NB4 (cell line): Measurements from ENCODE around the gene SMYD3.

Experiments
- DNase-seq: peaks from one replicate; pipeline ENCODE4 v3.0.0; 2010; ENCODE audit warnings: low read depth
- H3K4me3 ChIP-seq: one replicate; pipeline ENCODE4 v1.5.1; 2011; ENCODE audit warnings: mild to moderate bottlenecking, low read depth, low read length, moderate library complexity
- CTCF ChIP-seq: IDR thresholded peaks from one replicate; pipeline ENCODE4 v1.5.1; 2012; ENCODE audit warnings: low read depth, low read length
- MAX ChIP-seq: IDR thresholded peaks from 2 replicates; pipeline ENCODE4 v1.6.1; 2011; ENCODE audit warnings: low read depth, low read length
- MYC ChIP-seq: IDR thresholded peaks from 2 replicates; pipeline ENCODE4 v1.6.1; 2011; ENCODE audit warnings: low read depth, low read length
- POLR2A ChIP-seq: IDR thresholded peaks from 2 replicates; pipeline ENCODE4 v1.6.1; 2011; ENCODE audit warnings: mild to moderate bottlenecking; ENCODE audit not compliant: insufficient read length; ENCODE audit errors: extremely low read depth

SMYD3 gene

GRCh38 chr1:246497331-246497915 lies 9.7 kb downstream of the SMYD3 start:
- TF ChIP-seq MAX (no peak), CTCF (peak; percentile 56)
- H3K4me3 ChIP-seq: no peak overlapping the region
- peak; percentile 78 for DNase-seq

- peak; percentile 51; the same call in 1 of the 2 replicates for TF ChIP-seq MAX
- no peak for TF ChIP-seq POLR2A
- TF ChIP-seq CTCF: peak; percentile 79
- no peak for TF ChIP-seq MYC
- no peak overlapping the region for H3K4me3 ChIP-seq
- DNase-seq: peak; percentile 70
These were observed 14.4 kb downstream of the SMYD3 start for GRCh38 chr1:246492611-246493245.

- no peak for DNase-seq
- no peak overlapping the region for H3K4me3 ChIP-seq
- no peak for TF ChIP-seq MAX
- no peak for TF ChIP-seq POLR2A
- TF ChIP-seq CTCF: no peak
- no peak for TF ChIP-seq MYC
These were observed 15.5 kb downstream of the SMYD3 start for GRCh38 chr1:246491551-246492053.

- DNase-seq: no peak
- no peak overlapping the region for H3K4me3 ChIP-seq
- TF ChIP-seq CTCF (no peak), MYC (no peak), MAX (no peak), POLR2A (no peak)
These were observed 18.4 kb downstream of the SMYD3 start for GRCh38 chr1:246488674-246489073.

GRCh38 chr1:246483569-246483933 lies 23.5 kb downstream of the SMYD3 start:
- H3K4me3 ChIP-seq: no peak overlapping the region
- no peak for DNase-seq
- no peak for TF ChIP-seq MAX
- TF ChIP-seq MYC: no peak
- TF ChIP-seq CTCF: no peak
- TF ChIP-seq POLR2A: no peak
